ENCODE data around the gene CCNI.

GRCh38 chr4:77040270-77040669 is 35.5 kb downstream of the CCNI start:
- no peak for TF ChIP-seq CTCF (IDR thresholded peaks at IDR 0.05; ENCODE audit: borderline replicate concordance, extremely low read depth, low read length, poor library complexity, severe bottlenecking)
- no peak for TF ChIP-seq EZH2 (IDR thresholded peaks at IDR 0.05; ENCODE audit: borderline replicate concordance, low read depth, low read length, severe bottlenecking)

Measured in DND-41 (cell line).